Measurements from ENCODE around the gene SAMD8.

DNA sequence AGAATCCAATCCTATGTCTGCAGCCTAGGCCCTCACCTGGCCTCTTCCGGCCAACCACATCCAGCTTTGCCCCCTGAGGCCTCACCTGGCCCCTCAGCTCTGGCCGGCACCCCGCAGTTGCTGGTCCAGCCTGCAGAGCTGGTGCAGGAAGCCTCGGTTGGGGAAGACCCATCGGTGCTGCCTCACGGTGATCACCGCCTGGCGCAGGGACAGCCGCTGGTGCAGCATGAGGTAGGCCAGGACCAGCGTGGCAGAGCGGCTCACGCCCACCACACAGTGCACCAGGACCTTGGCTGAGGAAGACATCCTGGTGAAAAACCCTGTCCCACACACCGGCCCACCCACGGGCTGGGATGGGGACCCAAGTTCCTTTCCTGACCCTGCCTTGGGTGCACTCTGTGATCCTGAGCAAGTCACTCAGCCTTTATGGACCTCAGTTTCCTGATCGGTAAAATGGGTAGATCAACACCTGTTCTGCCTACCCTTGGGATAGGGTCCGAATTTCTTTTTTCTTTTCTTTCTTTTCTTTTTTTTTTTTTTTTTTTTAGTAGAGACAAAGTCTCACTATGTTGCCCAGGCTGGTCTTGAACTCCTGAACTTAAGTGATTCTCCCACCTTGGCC, 5.8 kb upstream of the SAMD8 start:
- no peak for TF ChIP-seq POLR2AphosphoS5 (IDR thresholded peaks at IDR 0.05; ENCODE audit: low read depth, low read length)
- TF ChIP-seq, protein P1, sequence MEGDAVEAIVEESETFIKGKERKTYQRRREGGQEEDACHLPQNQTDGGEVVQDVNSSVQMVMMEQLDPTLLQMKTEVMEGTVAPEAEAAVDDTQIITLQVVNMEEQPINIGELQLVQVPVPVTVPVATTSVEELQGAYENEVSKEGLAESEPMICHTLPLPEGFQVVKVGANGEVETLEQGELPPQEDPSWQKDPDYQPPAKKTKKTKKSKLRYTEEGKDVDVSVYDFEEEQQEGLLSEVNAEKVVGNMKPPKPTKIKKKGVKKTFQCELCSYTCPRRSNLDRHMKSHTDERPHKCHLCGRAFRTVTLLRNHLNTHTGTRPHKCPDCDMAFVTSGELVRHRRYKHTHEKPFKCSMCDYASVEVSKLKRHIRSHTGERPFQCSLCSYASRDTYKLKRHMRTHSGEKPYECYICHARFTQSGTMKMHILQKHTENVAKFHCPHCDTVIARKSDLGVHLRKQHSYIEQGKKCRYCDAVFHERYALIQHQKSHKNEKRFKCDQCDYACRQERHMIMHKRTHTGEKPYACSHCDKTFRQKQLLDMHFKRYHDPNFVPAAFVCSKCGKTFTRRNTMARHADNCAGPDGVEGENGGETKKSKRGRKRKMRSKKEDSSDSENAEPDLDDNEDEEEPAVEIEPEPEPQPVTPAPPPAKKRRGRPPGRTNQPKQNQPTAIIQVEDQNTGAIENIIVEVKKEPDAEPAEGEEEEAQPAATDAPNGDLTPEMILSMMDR (IDR thresholded peaks at IDR 0.05; ENCODE audit: control extremely low read depth in 1 of 3, insufficient read depth in 1 of 3, low read depth in 1 of 3, low read length in 3 of 3) = no peak
- no peak for TF ChIP-seq ZNF274 (IDR thresholded peaks at IDR 0.05; ENCODE audit: borderline replicate concordance, extremely low read depth, low read length)
- no peak for TF ChIP-seq SIRT6 (IDR thresholded peaks at IDR 0.05; ENCODE audit: low read length)
- TF ChIP-seq HDAC2 (IDR thresholded peaks at IDR 0.05; ENCODE audit: borderline replicate concordance in 1 of 2, low read depth in 2 of 2, low read length in 2 of 2) = no peak
- TF ChIP-seq RFX5 (IDR thresholded peaks at IDR 0.05; ENCODE audit: borderline replicate concordance, low read depth, low read length) = no peak

Measured in H1 (cell line).